Measurements from ENCODE around the gene KRT74.

DNA sequence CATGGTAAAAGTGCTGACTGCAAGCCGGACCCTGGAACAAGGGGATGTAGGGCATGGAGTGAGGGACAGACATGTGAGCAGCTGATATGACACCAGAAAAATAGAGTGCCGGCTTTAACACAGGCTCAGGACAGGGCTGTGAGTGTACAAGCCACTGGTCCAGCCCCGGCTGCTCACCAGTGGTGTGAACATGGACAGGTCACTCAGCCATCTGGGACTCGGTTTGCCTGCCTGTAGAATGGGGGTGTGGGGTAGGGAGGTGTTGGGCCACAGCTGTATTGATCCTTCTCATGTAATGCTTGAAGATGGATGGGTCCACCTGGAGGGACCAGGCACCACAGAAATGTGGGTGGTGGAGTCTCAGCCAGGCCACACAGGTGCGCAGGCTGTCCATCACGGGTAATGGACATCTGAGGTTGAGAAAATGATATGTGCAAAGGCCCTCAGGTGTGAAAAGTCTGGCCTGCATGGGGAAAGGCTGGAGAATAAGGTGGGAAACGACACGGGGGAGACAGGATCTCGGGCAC, 10.6 kb upstream of the KRT74 start:
- TF ChIP-seq EZH2 (IDR thresholded peaks at IDR 0.05; ENCODE audit: insufficient read depth, poor library complexity, severe bottlenecking): no peak
- no peak for TF ChIP-seq EZH2phosphoT487 (IDR thresholded peaks at IDR 0.05; ENCODE audit: insufficient read depth, low read depth)
